ENCODE measurements around the gene ZNF277.
"Not testable (repeated sequence)": the region's sequence is repeated elsewhere in the genome, so short reads cannot be mapped to it uniquely, and the experiment has no call there.

Gene ZNF277

GRCh38 chr7:112386619-112387018 is 180.1 kb downstream of the ZNF277 start:
- no peak overlapping the region for H3K4me3 ChIP-seq (ENCODE audit: low read length)
- no peaks in the 10 kb centered on the region for H3K27me3 ChIP-seq (ENCODE audit: insufficient read depth, low read length)
- no peaks in the 10 kb centered on the region; the same call in 1 of the 2 replicates for H3K4me1 ChIP-seq (ENCODE audit: insufficient read depth, low read length)
- no peak overlapping the region for H3K27ac ChIP-seq (ENCODE audit: low read length)
- H3K9ac ChIP-seq (ENCODE audit: low read depth, low read length): no peak overlapping the region
- H3K36me3 ChIP-seq (ENCODE audit: insufficient read depth, low read depth, low read length): no peaks in the 10 kb centered on the region
- no peaks in the 10 kb centered on the region for H3K9me3 ChIP-seq (ENCODE audit: insufficient read depth, low read depth, low read length)

DNA sequence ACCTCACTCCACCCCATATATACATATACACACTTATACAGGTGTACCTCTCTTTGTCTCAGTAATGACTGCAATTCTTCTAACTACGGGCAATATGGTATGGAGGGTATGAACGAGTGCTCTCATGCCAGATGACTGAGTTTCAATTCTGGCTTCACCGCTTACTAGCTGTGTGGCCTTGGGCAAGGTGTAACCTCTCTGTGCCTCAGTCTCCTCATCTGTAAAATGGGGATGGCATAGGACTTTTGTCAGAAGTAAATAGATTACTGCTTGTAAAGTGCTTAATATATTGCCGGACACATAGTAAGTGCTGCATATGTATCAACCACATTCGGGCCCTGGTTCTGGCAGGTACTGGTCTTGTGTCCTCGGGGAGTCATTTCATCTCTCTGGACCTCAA is 183.7 kb downstream of the ZNF277 start:
- H3K9ac ChIP-seq (ENCODE audit: low read depth, low read length): no peak overlapping the region
- no peaks in the 10 kb centered on the region for H3K27me3 ChIP-seq (ENCODE audit: insufficient read depth, low read length)
- H3K9me3 ChIP-seq (ENCODE audit: insufficient read depth, low read depth, low read length): no peaks in the 10 kb centered on the region
- H3K27ac ChIP-seq (ENCODE audit: low read length): no peak overlapping the region
- H3K4me3 ChIP-seq (ENCODE audit: low read length): no peak overlapping the region
- H3K36me3 ChIP-seq (ENCODE audit: insufficient read depth, low read depth, low read length): no peaks in the 10 kb centered on the region
- H3K4me1 ChIP-seq (ENCODE audit: insufficient read depth, low read length): peaks cover 3% of the 10 kb centered on the region; the same call in 1 of the 2 replicates

GRCh38 chr7:112391079-112391821 is 184.8 kb downstream of the ZNF277 start:
- not testable (repeated sequence) for H3K27ac ChIP-seq (ENCODE audit: low read length); H3K9me3 ChIP-seq (ENCODE audit: insufficient read depth, low read depth, low read length); H3K27me3 ChIP-seq (ENCODE audit: insufficient read depth, low read length); H3K36me3 ChIP-seq (ENCODE audit: insufficient read depth, low read depth, low read length); H3K4me1 ChIP-seq (ENCODE audit: insufficient read depth, low read length)
- peak overlapping the region; percentile 73; the same call in 1 of the 2 replicates for H3K9ac ChIP-seq (ENCODE audit: low read depth, low read length)
- H3K4me3 ChIP-seq (ENCODE audit: low read length): peak overlapping the region; percentile 62

DNA sequence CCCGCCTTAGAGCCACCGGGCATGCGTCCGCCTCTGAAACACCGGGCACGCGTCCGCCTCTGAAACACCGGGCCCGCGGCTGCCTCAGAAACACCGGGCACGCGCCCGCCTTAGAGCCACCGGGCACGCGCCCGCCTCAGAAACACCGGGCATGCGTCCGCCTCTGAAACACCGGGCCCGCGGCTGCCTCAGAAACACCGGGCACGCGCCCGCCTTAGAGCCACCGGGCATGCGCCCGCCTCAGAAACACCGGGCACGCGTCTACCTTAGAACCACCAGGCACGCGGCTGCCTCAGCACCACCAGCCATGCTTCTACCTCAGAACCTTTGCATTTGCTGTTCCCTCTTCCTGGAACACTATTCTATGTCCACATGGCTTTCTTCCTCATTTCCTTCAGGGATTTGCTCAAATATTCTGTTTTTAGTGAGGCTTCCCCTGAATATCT is 185.4 kb downstream of the ZNF277 start:
- not testable (repeated sequence) for H3K27me3 ChIP-seq (ENCODE audit: insufficient read depth, low read length); H3K9me3 ChIP-seq (ENCODE audit: insufficient read depth, low read depth, low read length); H3K27ac ChIP-seq (ENCODE audit: low read length); H3K4me1 ChIP-seq (ENCODE audit: insufficient read depth, low read length); H3K36me3 ChIP-seq (ENCODE audit: insufficient read depth, low read depth, low read length)
- peak overlapping the region; percentile 62 for H3K4me3 ChIP-seq (ENCODE audit: low read length)
- peak overlapping the region; percentile 73; the same call in 1 of the 2 replicates for H3K9ac ChIP-seq (ENCODE audit: low read depth, low read length)
